ENCODE results near the gene CD83.
"Not testable (repeated sequence)": the region's sequence is repeated elsewhere in the genome, so short reads cannot be mapped to it uniquely, and the experiment has no call there.

The CD83 gene

GRCh38 chr6:14149739-14150130 lies 32.2 kb downstream of the CD83 start:
- H3K4me3 ChIP-seq (ENCODE audit: low read length), result no peak overlapping the region
- peaks cover 3% of the 10 kb centered on the region for H3K27me3 ChIP-seq (ENCODE audit: insufficient read depth, low read length)
- H3K36me3 ChIP-seq (ENCODE audit: insufficient read depth, low read length), result no peaks in the 10 kb centered on the region
- H2AFZ ChIP-seq (ENCODE audit: low read depth, low read length), result no peak overlapping the region
- H3K4me1 ChIP-seq (ENCODE audit: insufficient read depth, low read length), result no peaks in the 10 kb centered on the region
- H3K9me3 ChIP-seq (ENCODE audit: low read length), result no peaks in the 10 kb centered on the region

- not testable (repeated sequence) for H3K36me3 ChIP-seq (ENCODE audit: insufficient read depth, low read length)
Measured at GRCh38 chr6:14151300-14151699, 33.7 kb downstream of the CD83 start.

GRCh38 chr6:14151773-14152172 lies 34.2 kb downstream of the CD83 start:
- H2AFZ ChIP-seq (ENCODE audit: low read depth, low read length), result no peak overlapping the region
- H3K9me3 ChIP-seq (ENCODE audit: low read length), result no peaks in the 10 kb centered on the region
- H3K36me3 ChIP-seq (ENCODE audit: insufficient read depth, low read length), result no peaks in the 10 kb centered on the region
- H3K4me3 ChIP-seq (ENCODE audit: low read length), result no peak overlapping the region
- H3K27me3 ChIP-seq (ENCODE audit: insufficient read depth, low read length), result peaks cover 4% of the 10 kb centered on the region
- no peaks in the 10 kb centered on the region for H3K4me1 ChIP-seq (ENCODE audit: insufficient read depth, low read length)

More at GRCh38 chr6:14151300-14151699, 33.7 kb downstream of the CD83 start:
- not testable (repeated sequence) for H2AFZ ChIP-seq (ENCODE audit: low read depth, low read length); H3K27me3 ChIP-seq (ENCODE audit: insufficient read depth, low read length); H3K9me3 ChIP-seq (ENCODE audit: low read length); H3K4me1 ChIP-seq (ENCODE audit: insufficient read depth, low read length); H3K4me3 ChIP-seq (ENCODE audit: low read length)

DNA sequence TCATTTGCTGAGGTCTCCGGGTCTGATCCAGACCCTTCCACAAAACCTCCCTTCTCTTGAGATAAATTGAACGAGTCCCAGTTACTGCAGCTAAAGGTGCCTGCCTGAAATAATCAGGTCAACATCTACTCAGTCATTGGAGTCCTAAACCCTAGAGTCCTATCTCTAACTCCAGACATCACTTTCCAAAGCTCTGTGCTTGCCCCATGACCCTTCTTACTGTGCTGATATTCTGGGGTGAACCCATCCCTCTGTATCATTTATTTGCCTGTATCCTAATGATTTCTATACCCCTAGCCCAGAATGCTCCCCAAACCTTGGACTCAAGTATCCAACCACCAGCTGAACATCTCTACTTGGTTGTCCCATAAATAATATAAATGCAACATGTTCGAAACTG lies 35.7 kb downstream of the CD83 start:
- H3K9me3 ChIP-seq (ENCODE audit: low read length), result no peaks in the 10 kb centered on the region
- H3K4me1 ChIP-seq (ENCODE audit: insufficient read depth, low read length), result no peaks in the 10 kb centered on the region
- H3K4me3 ChIP-seq (ENCODE audit: low read length), result no peak overlapping the region
- H3K27me3 ChIP-seq (ENCODE audit: insufficient read depth, low read length), result peaks cover 4% of the 10 kb centered on the region
- H2AFZ ChIP-seq (ENCODE audit: low read depth, low read length), result no peak overlapping the region
- H3K36me3 ChIP-seq (ENCODE audit: insufficient read depth, low read length), result no peaks in the 10 kb centered on the region

DNA sequence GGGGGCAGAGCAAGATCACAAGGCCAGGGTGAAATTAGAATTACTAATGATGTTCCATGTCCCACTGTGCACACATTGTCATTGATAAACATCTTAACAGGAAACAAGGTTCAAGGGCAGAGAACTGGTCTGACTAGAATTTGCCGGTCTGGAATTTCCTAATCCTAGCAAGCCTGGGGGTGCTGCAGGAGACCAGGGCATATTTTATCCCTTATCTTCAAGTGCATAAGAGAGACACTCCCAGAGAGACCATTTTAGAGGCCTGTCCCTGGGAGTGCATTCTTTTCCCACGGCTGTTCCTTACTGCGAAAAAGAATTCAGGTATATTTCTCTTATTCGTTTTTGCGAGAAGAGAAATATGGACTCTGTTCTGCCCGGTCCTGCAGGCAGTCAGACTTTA lies 41.5 kb downstream of the CD83 start:
- Histone ChIP-seq H2AFZ (ENCODE audit: low read depth, low read length) (no peak overlapping the region), H3K4me1 (ENCODE audit: insufficient read depth, low read length) (no peaks in the 10 kb centered on the region), H3K4me3 (ENCODE audit: low read length) (no peak overlapping the region), H3K36me3 (ENCODE audit: insufficient read depth, low read length) (no peaks in the 10 kb centered on the region), H3K9me3 (ENCODE audit: low read length) (no peaks in the 10 kb centered on the region), H3K27me3 (ENCODE audit: insufficient read depth, low read length) (peaks cover 2% of the 10 kb centered on the region)

DNA sequence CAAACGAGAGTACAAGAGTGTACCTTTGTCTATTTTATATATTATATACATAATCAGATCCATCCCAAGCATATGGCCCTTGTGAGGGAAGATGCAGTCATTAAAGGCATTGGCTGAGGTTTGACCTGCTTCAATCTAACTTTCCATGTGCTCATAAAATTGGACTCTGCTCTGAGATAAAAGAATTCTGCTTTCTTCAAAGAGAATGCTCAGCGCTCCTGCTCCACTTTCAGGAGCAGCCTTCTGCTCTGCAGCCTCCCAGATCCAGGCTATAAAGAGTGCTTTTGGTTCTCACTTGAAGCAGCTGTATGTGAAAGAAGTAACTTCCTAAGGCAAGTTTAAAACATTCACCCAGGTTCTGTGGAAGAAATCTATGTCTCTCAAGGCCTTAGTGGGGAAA lies 45.3 kb downstream of the CD83 start:
- H3K27me3 ChIP-seq (ENCODE audit: insufficient read depth, low read length), result peaks cover 3% of the 10 kb centered on the region
- no peak overlapping the region for H3K4me3 ChIP-seq (ENCODE audit: low read length)
- no peaks in the 10 kb centered on the region for H3K4me1 ChIP-seq (ENCODE audit: insufficient read depth, low read length)
- no peaks in the 10 kb centered on the region for H3K9me3 ChIP-seq (ENCODE audit: low read length)
- H2AFZ ChIP-seq (ENCODE audit: low read depth, low read length), result no peak overlapping the region
- no peaks in the 10 kb centered on the region for H3K36me3 ChIP-seq (ENCODE audit: insufficient read depth, low read length)

GRCh38 chr6:14165091-14165490 lies 47.5 kb downstream of the CD83 start:
- Histone ChIP-seq H3K9me3 (ENCODE audit: low read length) (peaks cover 3% of the 10 kb centered on the region), H2AFZ (ENCODE audit: low read depth, low read length) (no peak overlapping the region), H3K27me3 (ENCODE audit: insufficient read depth, low read length) (peaks cover 3% of the 10 kb centered on the region), H3K4me3 (ENCODE audit: low read length) (no peak overlapping the region), H3K4me1 (ENCODE audit: insufficient read depth, low read length) (no peaks in the 10 kb centered on the region), H3K36me3 (ENCODE audit: insufficient read depth, low read length) (no peaks in the 10 kb centered on the region)

DNA sequence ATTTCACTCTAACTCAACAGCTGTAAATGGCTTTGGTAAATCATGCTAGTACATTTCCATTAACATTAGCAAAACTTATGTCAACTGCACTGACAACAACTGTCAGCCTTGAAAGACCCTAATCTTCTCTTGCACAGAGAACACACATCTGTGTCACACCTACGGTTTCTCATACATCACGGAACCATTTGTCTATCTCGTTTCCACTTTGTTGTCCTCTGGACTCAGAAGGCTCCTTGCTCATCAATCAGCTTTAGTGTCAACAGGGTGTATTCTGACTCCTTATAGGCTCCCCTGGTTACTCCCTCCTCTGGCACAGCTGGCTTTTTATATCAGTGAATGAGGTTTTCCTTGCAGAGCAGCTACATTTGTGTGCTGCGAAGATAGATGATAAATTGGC lies 49.3 kb downstream of the CD83 start:
- Histone ChIP-seq H3K9me3 (ENCODE audit: low read length) (peaks cover 3% of the 10 kb centered on the region), H3K4me1 (ENCODE audit: insufficient read depth, low read length) (no peaks in the 10 kb centered on the region), H3K4me3 (ENCODE audit: low read length) (no peak overlapping the region), H2AFZ (ENCODE audit: low read depth, low read length) (no peak overlapping the region), H3K27me3 (ENCODE audit: insufficient read depth, low read length) (peaks cover 3% of the 10 kb centered on the region), H3K36me3 (ENCODE audit: insufficient read depth, low read length) (no peaks in the 10 kb centered on the region)

GRCh38 chr6:14170128-14170527 lies 52.6 kb downstream of the CD83 start:
- no peak overlapping the region for H3K4me3 ChIP-seq (ENCODE audit: low read length)
- H3K27me3 ChIP-seq (ENCODE audit: insufficient read depth, low read length), result peaks cover 3% of the 10 kb centered on the region
- H3K4me1 ChIP-seq (ENCODE audit: insufficient read depth, low read length), result no peaks in the 10 kb centered on the region
- no peak overlapping the region for H2AFZ ChIP-seq (ENCODE audit: low read depth, low read length)
- no peaks in the 10 kb centered on the region for H3K36me3 ChIP-seq (ENCODE audit: insufficient read depth, low read length)
- peaks cover 3% of the 10 kb centered on the region for H3K9me3 ChIP-seq (ENCODE audit: low read length)

GRCh38 chr6:14172562-14172961 lies 55.0 kb downstream of the CD83 start:
- Histone ChIP-seq H3K27me3 (ENCODE audit: insufficient read depth, low read length) (no peaks in the 10 kb centered on the region), H3K4me1 (ENCODE audit: insufficient read depth, low read length) (no peaks in the 10 kb centered on the region), H3K36me3 (ENCODE audit: insufficient read depth, low read length) (no peaks in the 10 kb centered on the region), H2AFZ (ENCODE audit: low read depth, low read length) (no peak overlapping the region), H3K9me3 (ENCODE audit: low read length) (peaks cover 3% of the 10 kb centered on the region), H3K4me3 (ENCODE audit: low read length) (no peak overlapping the region)

- Histone ChIP-seq H3K27me3 (ENCODE audit: insufficient read depth, low read length) (no peaks in the 10 kb centered on the region), H2AFZ (ENCODE audit: low read depth, low read length) (no peak overlapping the region), H3K9me3 (ENCODE audit: low read length) (peaks cover 2% of the 10 kb centered on the region), H3K4me3 (ENCODE audit: low read length) (no peak overlapping the region), H3K36me3 (ENCODE audit: insufficient read depth, low read length) (no peaks in the 10 kb centered on the region), H3K4me1 (ENCODE audit: insufficient read depth, low read length) (no peaks in the 10 kb centered on the region)
Measured at GRCh38 chr6:14174226-14174625, 56.7 kb downstream of the CD83 start.

DNA sequence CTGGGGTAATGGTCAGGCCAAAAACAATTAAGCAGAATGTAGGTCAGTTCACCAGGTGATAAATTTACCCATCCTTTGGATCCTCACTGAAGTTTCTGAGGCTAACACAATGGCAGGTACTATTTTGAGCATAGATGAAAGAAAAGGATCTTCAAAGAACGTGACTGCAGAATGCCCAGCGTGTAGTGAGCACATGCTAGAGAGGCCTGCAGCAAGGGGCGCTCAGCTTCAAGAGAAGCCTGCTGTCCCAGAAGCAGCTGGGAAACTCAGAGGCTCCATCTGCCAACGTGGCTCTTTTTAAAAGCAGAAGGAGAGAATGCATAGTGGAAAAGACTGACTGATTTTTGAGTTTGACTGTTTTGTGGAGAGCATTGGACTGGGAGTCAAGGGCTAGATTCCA lies 57.4 kb downstream of the CD83 start:
- H3K4me1 ChIP-seq (ENCODE audit: insufficient read depth, low read length), result no peaks in the 10 kb centered on the region
- H3K27me3 ChIP-seq (ENCODE audit: insufficient read depth, low read length), result no peaks in the 10 kb centered on the region
- H2AFZ ChIP-seq (ENCODE audit: low read depth, low read length), result no peak overlapping the region
- no peaks in the 10 kb centered on the region for H3K9me3 ChIP-seq (ENCODE audit: low read length)
- H3K36me3 ChIP-seq (ENCODE audit: insufficient read depth, low read length), result no peaks in the 10 kb centered on the region
- no peak overlapping the region for H3K4me3 ChIP-seq (ENCODE audit: low read length)

- no peak overlapping the region for H3K4me3 ChIP-seq (ENCODE audit: low read length)
- no peak overlapping the region for H2AFZ ChIP-seq (ENCODE audit: low read depth, low read length)
- no peaks in the 10 kb centered on the region for H3K27me3 ChIP-seq (ENCODE audit: insufficient read depth, low read length)
- no peaks in the 10 kb centered on the region for H3K9me3 ChIP-seq (ENCODE audit: low read length)
- H3K36me3 ChIP-seq (ENCODE audit: insufficient read depth, low read length), result no peaks in the 10 kb centered on the region
- no peaks in the 10 kb centered on the region for H3K4me1 ChIP-seq (ENCODE audit: insufficient read depth, low read length)
Measured at GRCh38 chr6:14176429-14176828, 58.9 kb downstream of the CD83 start.

GRCh38 chr6:14177413-14178082 lies 60.0 kb downstream of the CD83 start:
- no peaks in the 10 kb centered on the region for H3K27me3 ChIP-seq (ENCODE audit: insufficient read depth, low read length)
- no peaks in the 10 kb centered on the region for H3K36me3 ChIP-seq (ENCODE audit: insufficient read depth, low read length)
- H3K4me1 ChIP-seq (ENCODE audit: insufficient read depth, low read length), result no peaks in the 10 kb centered on the region
- H3K9me3 ChIP-seq (ENCODE audit: low read length), result no peaks in the 10 kb centered on the region
- no peak overlapping the region for H2AFZ ChIP-seq (ENCODE audit: low read depth, low read length)
- H3K4me3 ChIP-seq (ENCODE audit: low read length), result no peak overlapping the region

Measured in neuron (in vitro differentiated cells).